ENCODE results near the gene RBBP5.

- no peak for TF ChIP-seq CTCF (IDR thresholded peaks at IDR 0.05; ENCODE audit: insufficient read depth, low read depth, low read length)
- TF ChIP-seq EZH2 (IDR thresholded peaks at IDR 0.05; ENCODE audit: insufficient read depth, low read length): no peak
Measured at GRCh38 chr1:205161076-205161475, 39.3 kb upstream of the RBBP5 start.

Measured in astrocyte (in vitro differentiated cells and primary cell).